B cell (primary cell): ENCODE measurements around the gene MAP3K12. TPM values are rescaled to one million over a fixed set of nuclear protein-coding genes. Genes with fewer than 3 reads are reported as not detected.

Experiments used
- ATAC-seq: fragments of 200-7000 bp; cut with Tn5 transposase; one replicate; pipeline ENCODE4 v1.10.0; 2021; ENCODE audit warnings: low read depth, mild to moderate bottlenecking, moderate number of reproducible peaks, moderate library complexity
- CTCF ChIA-PET: fragments of 350-600 bp; sonication (Branson Sonifier 250); formaldehyde crosslinking; loops from one replicate; lab custom pipeline; 2021; ENCODE audit warnings: antibody characterized with exemption, inconsistent platforms; lab: Charles Lee
- POLR2A ChIA-PET: fragments of 350-600 bp; sonication (Branson Sonifier 250); formaldehyde crosslinking; loops from one replicate; lab custom pipeline; 2021; ENCODE audit warnings: antibody characterized with exemption; lab: Charles Lee
- DNase-seq: peaks from one replicate; pipeline ENCODE4 v3.0.0; 2013
- H2AFZ ChIP-seq: 2 replicates; pipeline ENCODE4 v1.6.1; 2012; ENCODE audit warnings: mild to moderate bottlenecking, low read depth, low read length; ENCODE audit not compliant: insufficient read depth, poor library complexity, severe bottlenecking
- H3K27ac ChIP-seq, 2 donors: 1 replicate in 1 of 2; 2 replicates in 1 of 2; pipeline ENCODE4 v1.5.1; 2012 to 2013; ENCODE audit warnings: low read length in 2 of 2, mild to moderate bottlenecking in 2 of 2, moderate library complexity in 1 of 2
- H3K27me3 ChIP-seq, 4 experiments: fragments of 200-600 bp in 1 of 4; sonication (generic) in 1 of 4; replicated peaks in 1 of 4; 1 replicate in 2 of 4; 2 replicates in 2 of 4; pipeline versions ENCODE4 v1.6.1 to v1.7.0; 2013 to 2016; ENCODE audit warnings: low read length in 3 of 4, mild to moderate bottlenecking in 2 of 4, mixed read lengths in 1 of 4, moderate library complexity in 1 of 4; ENCODE audit not compliant: insufficient read depth in 4 of 4, control insufficient read depth in 3 of 4; ENCODE audit errors: control extremely low read depth in 1 of 4
- H3K36me3 ChIP-seq, 2 experiments: replicated peaks in 1 of 2; 1 replicate in 1 of 2; 2 replicates in 1 of 2; pipeline versions ENCODE4 v1.6.1 to v1.7.1; 2013; ENCODE audit warnings: low read length in 1 of 2; ENCODE audit not compliant: insufficient read depth in 2 of 2, control insufficient read depth in 1 of 2; ENCODE audit errors: control extremely low read depth in 1 of 2, extremely low read depth in 1 of 2
- H3K4me1 ChIP-seq, 2 donors: fragments of 200-600 bp in 1 of 2; sonication (generic) in 1 of 2; 1 replicate in 1 of 2; 2 replicates in 1 of 2; pipeline versions ENCODE4 v1.5.1 to v1.6.1; 2013 to 2017; ENCODE audit warnings: low read length in 2 of 2; ENCODE audit not compliant: control insufficient read depth in 2 of 2, insufficient read depth in 2 of 2
- H3K4me2 ChIP-seq: replicated peaks from 2 replicates; pipeline ENCODE3; 2012; ENCODE audit warnings: mild to moderate bottlenecking, low read depth, low read length; ENCODE audit not compliant: poor library complexity, severe bottlenecking
- H3K4me3 ChIP-seq, 5 experiments: fragments of 200-600 bp in 1 of 5; sonication (generic) in 1 of 5; 1 replicate in 3 of 5; 2 replicates in 2 of 5; pipeline versions ENCODE4 v1.5.1 to v1.7.0; 2011 to 2016; ENCODE audit warnings: low read length in 4 of 5, mild to moderate bottlenecking in 4 of 5, low read depth in 2 of 5, control low read depth in 1 of 5, moderate library complexity in 1 of 5; ENCODE audit not compliant: insufficient read depth in 1 of 5; ENCODE audit errors: control extremely low read depth in 1 of 5, extremely low read depth in 1 of 5
- H3K79me2 ChIP-seq: fragments of 200-600 bp; sonication (generic); one replicate; pipeline ENCODE4 v1.6.0; 2016; ENCODE audit warnings: low read length; ENCODE audit not compliant: control insufficient read depth, insufficient read depth
- H3K9ac ChIP-seq: fragments of 200-600 bp; sonication (generic); 2 replicates; pipeline ENCODE4 v1.6.1; 2017; ENCODE audit warnings: mild to moderate bottlenecking, low read length, moderate library complexity
- H3K9me3 ChIP-seq, 3 donors: one replicate each; pipeline versions ENCODE4 v1.6.1 to v1.7.1; 2013; ENCODE audit warnings: low read length in 2 of 3; ENCODE audit not compliant: control insufficient read depth in 2 of 3, insufficient read depth in 1 of 3; ENCODE audit errors: control extremely low read depth in 1 of 3
- H4K20me1 ChIP-seq: 2 replicates; pipeline ENCODE4 v1.6.0; 2012; ENCODE audit warnings: mild to moderate bottlenecking, low read length; ENCODE audit not compliant: insufficient read depth, control insufficient read depth, poor library complexity, severe bottlenecking
- H3K27ac Mint-ChIP-seq: one replicate; pipeline ENCODE4 v1.8.0; 2021; ENCODE audit warnings: mixed read lengths
- H3K27me3 Mint-ChIP-seq: one replicate; pipeline ENCODE4 v1.8.0; 2021; ENCODE audit warnings: mixed read lengths
- H3K4me1 Mint-ChIP-seq: one replicate; pipeline ENCODE4 v1.8.0; 2021; ENCODE audit warnings: mixed read lengths
- H3K4me3 Mint-ChIP-seq: one replicate; pipeline ENCODE4 v1.8.0; 2021; ENCODE audit warnings: mixed read lengths
- H3K9me3 Mint-ChIP-seq: one replicate; pipeline ENCODE4 v1.8.0; 2022; ENCODE audit warnings: mixed read lengths; ENCODE audit not compliant: insufficient read depth
- CTCF ChIP-seq: fragments of 200-600 bp; IDR thresholded peaks from one replicate; pipeline ENCODE4 v1.8.0; 2022; ENCODE audit warnings: antibody characterized with exemption, mild to moderate bottlenecking
- EZH2 ChIP-seq: IDR thresholded peaks from 2 replicates; pipeline ENCODE4 v1.6.1; 2012; ENCODE audit warnings: borderline replicate concordance, low read depth, mild to moderate bottlenecking, moderate library complexity, low read length; ENCODE audit not compliant: insufficient read depth, poor library complexity, severe bottlenecking
- WGBS: methylation state at CpG from one replicate; pipeline ENCODE4 v1.1.5; 2013; ENCODE audit warnings: missing lambda C conversion rate; ENCODE audit not compliant: insufficient coverage; 5-methylcytosine and 5-hydroxymethylcytosine counted together
- intact Hi-C: fragments of 100-400 bp; cut with micrococcal nuclease; formaldehyde crosslinking; loops from one replicate; pipeline ENCODE4 v1.10.0; 2022
- polyA plus RNA-seq: library from polyadenylated mRNA; depleted of rRNA; stranded (reverse); fragments of >200 nt; gene quantifications from 2 replicates; pipeline ENCODE4 v1.2.3, GENCODE V29; 2012
- total RNA-seq, 2 donors: library from RNA; stranded (reverse); fragments of 120-200 nt in 1 of 2; gene quantifications; 1 replicate in 1 of 2; 2 replicates in 1 of 2; pipeline versions ENCODE4 v1.2.3 to v1.2.4, GENCODE V29; 2013 to 2022

MAP3K12 gene
- total and polyA plus RNA-seq, 2 donors (not counting 1 experiment from before 2014, with no cell fraction given), result 15.0 to 17.0 TPM

GRCh38 chr12:53500776-53501614, 1.7 kb upstream of the MAP3K12 start, which contains the start of gene TARBP2:
TSS of gene TARBP2 (plus strand) at chr12:53501283. CDS start at chr12:53501409, 126 bp downstream.
- Histone ChIP-seq H4K20me1 (no peaks in the 10 kb centered on the region), H3K27me3 (no peaks in the 10 kb centered on the region), H3K79me2 (peaks cover 21% of the 10 kb centered on the region), H3K4me1 (peaks cover 22 to 28% of the 10 kb centered on the region in 2 donors), H3K4me3 (peak within 1 kb of the TSS; percentile 65 to 94 (median 76)), H3K9me3 (peaks cover 0 to 6% (median 0%) of the 10 kb centered on the region in 3 donors), H3K36me3 (peaks cover 0 to 17% of the 10 kb centered on the region in 2 experiments), H2AFZ (peak within 1 kb of the TSS; percentile 94), H3K9ac (peak within 1 kb of the TSS; percentile 99), H3K4me2 (peak within 1 kb of the TSS; percentile 85), H3K27ac (peak within 1 kb of the TSS; percentile 95 to 97)
- H3K9me3 Mint-ChIP-seq, result no peaks in the 10 kb centered on the region
- H3K27me3 Mint-ChIP-seq, result no peaks in the 10 kb centered on the region
- ChIA-PET POLR2A (interaction anchor here (0.6 to 2.6 kb wide), 15 partner anchors 7 to 422 kb away, joined by 3 to 15 read pairs (median 3); partner anchors contain the start of genes AAAS, ATP5MC2, PRR13 and SP1), CTCF (interaction anchor here (0.9 to 3.5 kb wide), 13 partner anchors 8 to 287 kb away, joined by 3 to 27 read pairs (median 5); partner anchors contain the start of genes AAAS and SP1)
- DNase-seq (peak; percentile 99), ATAC-seq (peak; percentile 79)
- peaks cover 29% of the 10 kb centered on the region for H3K4me1 Mint-ChIP-seq
- intact Hi-C loops, result loop anchor here (1.0 to 2.0 kb wide), 11 partner anchors 8 to 495 kb away; partner anchors contain the start of genes ATF7, CALCOCO1, CSAD and EIF4B
- WGBS, result under 1% methylated on average over 71 of the region's 74 CpGs
- peak within 1 kb of the TSS; percentile 97 for H3K27ac Mint-ChIP-seq
- no peak for TF ChIP-seq EZH2
- peak within 1 kb of the TSS; percentile 92 for H3K4me3 Mint-ChIP-seq

- H3K36me3 ChIP-seq, result peaks cover 0 to 11% of the 10 kb centered on the region in 2 experiments
- Mint-ChIP-seq H3K27ac (peak overlapping the region; percentile 97), H3K4me3 (peak overlapping the region; percentile 92), H3K27me3 (no peaks in the 10 kb centered on the region), H3K9me3 (no peaks in the 10 kb centered on the region), H3K4me1 (peaks cover 29% of the 10 kb centered on the region)
- H4K20me1 ChIP-seq, result no peaks in the 10 kb centered on the region
- WGBS, result 3% methylated on average over 16 of the region's 17 CpGs
- peak overlapping the region; percentile 94 for H2AFZ ChIP-seq
- H3K4me3 ChIP-seq, result peak overlapping the region; percentile 65 to 94 (median 76)
- TF ChIP-seq EZH2 (no peak), CTCF (no peak)
- H3K4me2 ChIP-seq, result peak overlapping the region; percentile 85
- intact Hi-C loops, result loop anchor here (1.0 to 2.0 kb wide), 9 partner anchors 48 to 494 kb away; partner anchors contain the start of genes ATF7, CSAD, EIF4B and PCBP2
- POLR2A ChIA-PET, result interaction anchor here (0.7 to 2.6 kb wide), 11 partner anchors 8 to 179 kb away, joined by 3 to 15 read pairs (median 4); partner anchors contain the start of genes AAAS, ATP5MC2, PRR13 and SP1
- peaks cover 21% of the 10 kb centered on the region for H3K79me2 ChIP-seq
- H3K9ac ChIP-seq, result peak overlapping the region; percentile 99
- CTCF ChIA-PET, result interaction anchor here (1.0 to 3.5 kb wide), 11 partner anchors 9 to 286 kb away, joined by 4 to 27 read pairs (median 5); partner anchors contain the start of genes AAAS and SP1
- H3K27ac ChIP-seq, result peak overlapping the region; percentile 95 to 97
- no peak for ATAC-seq
- H3K9me3 ChIP-seq, result peaks cover 0 to 6% (median 0%) of the 10 kb centered on the region in 3 donors
- H3K27me3 ChIP-seq, result no peaks in the 10 kb centered on the region
- H3K4me1 ChIP-seq, result peaks cover 22 to 28% of the 10 kb centered on the region in 2 donors
- no peak for DNase-seq
These were observed 1.0 kb upstream of the MAP3K12 start for GRCh38 chr12:53500142-53500775.
